ENCODE data around the gene CALML4. TPM values are rescaled to one million over a fixed set of nuclear protein-coding genes. Genes with fewer than 3 reads are reported as not detected.

Gene CALML4
- total RNA-seq, 1 donor from 2014 or later: 22.7 TPM

- peaks cover 25% of the 10 kb centered on the region for H3K4me1 ChIP-seq
These were observed 4.1 kb upstream of the CALML4 start for GRCh38 chr15:68209272-68209671.

GRCh38 chr15:68208636-68209240, 3.6 kb upstream of the CALML4 start:
- H4K20me1 ChIP-seq (ENCODE audit: low read depth): peaks cover 57% of the 10 kb centered on the region
- peaks cover 18% of the 10 kb centered on the region for H3K4me1 Mint-ChIP-seq
- H3K9me3 ChIP-seq (ENCODE audit: low read depth): no peaks in the 10 kb centered on the region
- H3K27ac ChIP-seq: no peak overlapping the region
- H3K36me3 ChIP-seq: no peaks in the 10 kb centered on the region
- no peaks in the 10 kb centered on the region for H3K27me3 Mint-ChIP-seq (ENCODE audit: insufficient read depth, low read depth)
- no peak for DNase-seq (ENCODE audit: low spot score)
- TF ChIP-seq EZH2 (IDR thresholded peaks at IDR 0.05): no peak
- no peak for TF ChIP-seq EZH2phosphoT487 (IDR thresholded peaks at IDR 0.05)
- no peak for TF ChIP-seq CTCF (IDR thresholded peaks at IDR 0.05)
- no peaks in the 10 kb centered on the region for H3K79me2 ChIP-seq (ENCODE audit: low read depth)
- peaks cover 2% of the 10 kb centered on the region for H3K36me3 Mint-ChIP-seq
- no peak overlapping the region for H3K27ac Mint-ChIP-seq
- no peak overlapping the region for H2AFZ ChIP-seq (replicated peaks)
- H3K9ac ChIP-seq: no peak overlapping the region
- H3K9me3 Mint-ChIP-seq: no peaks in the 10 kb centered on the region
- no peak overlapping the region for H3K4me2 ChIP-seq
- H3K4me3 ChIP-seq: no peak overlapping the region
- H3K4me3 Mint-ChIP-seq: no peak overlapping the region
- H3K4me1 ChIP-seq: peaks cover 25% of the 10 kb centered on the region
- peaks cover 10% of the 10 kb centered on the region for H3K27me3 ChIP-seq
- peaks cover 8% of the 10 kb centered on the region for H3F3A ChIP-seq (ENCODE audit: low read depth)

More at GRCh38 chr15:68209272-68209671, 4.1 kb upstream of the CALML4 start:
- no peak for TF ChIP-seq EZH2phosphoT487 (IDR thresholded peaks at IDR 0.05)
- TF ChIP-seq CTCF (IDR thresholded peaks at IDR 0.05): no peak
- TF ChIP-seq EZH2 (IDR thresholded peaks at IDR 0.05): no peak
- Histone ChIP-seq H3K4me2 (no peak overlapping the region), H3K4me3 (no peak overlapping the region), H3K79me2 (ENCODE audit: low read depth) (peaks cover 4% of the 10 kb centered on the region), H3K27ac (no peak overlapping the region), H3F3A (ENCODE audit: low read depth) (peaks cover 8% of the 10 kb centered on the region), H4K20me1 (ENCODE audit: low read depth) (peaks cover 57% of the 10 kb centered on the region), H2AFZ (replicated peaks) (no peak overlapping the region), H3K36me3 (no peaks in the 10 kb centered on the region), H3K27me3 (peaks cover 5% of the 10 kb centered on the region), H3K9me3 (ENCODE audit: low read depth) (no peaks in the 10 kb centered on the region), H3K9ac (no peak overlapping the region)
- Mint-ChIP-seq H3K27me3 (ENCODE audit: insufficient read depth, low read depth) (no peaks in the 10 kb centered on the region), H3K9me3 (no peaks in the 10 kb centered on the region), H3K4me1 (peaks cover 18% of the 10 kb centered on the region), H3K4me3 (no peak overlapping the region), H3K36me3 (peaks cover 2% of the 10 kb centered on the region), H3K27ac (no peak overlapping the region)
- DNase-seq (ENCODE audit: low spot score): no peak

- H4K20me1 ChIP-seq (ENCODE audit: low read depth): peaks cover 62% of the 10 kb centered on the region
- Mint-ChIP-seq H3K27ac (no peak overlapping the region), H3K4me3 (no peak overlapping the region), H3K4me1 (peaks cover 18% of the 10 kb centered on the region), H3K9me3 (no peaks in the 10 kb centered on the region), H3K27me3 (ENCODE audit: insufficient read depth, low read depth) (peaks cover 2% of the 10 kb centered on the region), H3K36me3 (peaks cover 2% of the 10 kb centered on the region)
- no peak overlapping the region for H3K27ac ChIP-seq
- H3K9me3 ChIP-seq (ENCODE audit: low read depth): no peaks in the 10 kb centered on the region
- TF ChIP-seq CTCF (IDR thresholded peaks at IDR 0.05) (no peak), EZH2phosphoT487 (IDR thresholded peaks at IDR 0.05) (no peak), EZH2 (IDR thresholded peaks at IDR 0.05) (no peak)
- H3K4me3 ChIP-seq: no peak overlapping the region
- no peak overlapping the region for H3K9ac ChIP-seq
- peaks cover 16% of the 10 kb centered on the region for H3K27me3 ChIP-seq
- no peak overlapping the region for H3K4me2 ChIP-seq
- H3K79me2 ChIP-seq (ENCODE audit: low read depth): no peaks in the 10 kb centered on the region
- no peak for DNase-seq (ENCODE audit: low spot score)
- peaks cover 25% of the 10 kb centered on the region for H3K4me1 ChIP-seq
- no peak overlapping the region for H2AFZ ChIP-seq (replicated peaks)
- H3K36me3 ChIP-seq: no peaks in the 10 kb centered on the region
- H3F3A ChIP-seq (ENCODE audit: low read depth): peaks cover 9% of the 10 kb centered on the region
These were observed 3.0 kb upstream of the CALML4 start for GRCh38 chr15:68208136-68208535.

All from neural progenitor cell (in vitro differentiated cells).